HG03045 (cell line): Measurements from ENCODE around the gene SLC25A23.

Experiments
- ATAC-seq: cut with Tn5 transposase; IDR thresholded peaks from one replicate; pipeline ENCODE4 v1.9.1; 2021; ENCODE audit warnings: mild to moderate bottlenecking, moderate library complexity; ENCODE audit not compliant: unreplicated experiment

Gene SLC25A23

DNA sequence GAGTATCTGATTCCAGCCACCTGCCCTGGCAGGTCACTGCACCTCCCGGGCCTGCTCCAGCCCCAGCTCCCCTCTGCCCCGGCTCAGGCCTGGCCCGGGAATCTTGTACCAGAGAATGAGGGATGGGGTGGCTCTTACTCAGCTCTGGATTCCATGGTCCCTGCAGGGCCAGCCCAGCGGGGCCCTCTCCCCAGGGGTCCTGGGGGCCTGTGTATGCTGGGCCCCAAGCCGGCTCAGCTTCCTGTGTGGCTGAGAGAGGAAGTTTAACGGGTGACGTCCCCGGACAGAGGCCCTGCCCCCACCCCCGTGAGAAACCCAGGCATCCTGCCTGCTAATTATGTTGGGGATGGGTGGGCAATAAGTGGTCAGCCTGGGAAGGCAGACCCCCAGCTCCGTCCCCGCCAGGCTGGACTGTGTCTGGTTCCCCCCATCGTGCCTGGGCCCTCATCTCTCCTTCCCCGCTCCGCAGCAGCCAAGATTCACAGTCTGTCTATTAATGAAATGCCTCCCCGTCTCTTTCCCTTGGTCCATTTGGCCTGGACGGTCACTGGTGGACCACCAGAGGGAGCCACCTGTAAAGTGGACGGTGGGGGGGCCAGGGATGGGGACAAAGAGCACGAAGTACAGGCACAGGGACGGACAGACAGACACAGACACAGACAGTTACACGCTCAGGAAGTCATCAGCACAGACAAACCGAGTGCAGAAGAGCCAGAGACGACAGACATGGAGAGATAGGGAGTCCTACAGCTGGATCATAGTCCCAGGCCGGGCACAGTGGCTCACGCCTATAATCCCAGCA, 22.1 kb upstream of the SLC25A23 start, which contains the start of gene DENND1C:
TSS of gene DENND1C (minus strand) at position 247 of the 802 bp plus-strand sequence. CDS start at position 155, 92 bp downstream.
- ATAC-seq: peak; percentile 61

DNA sequence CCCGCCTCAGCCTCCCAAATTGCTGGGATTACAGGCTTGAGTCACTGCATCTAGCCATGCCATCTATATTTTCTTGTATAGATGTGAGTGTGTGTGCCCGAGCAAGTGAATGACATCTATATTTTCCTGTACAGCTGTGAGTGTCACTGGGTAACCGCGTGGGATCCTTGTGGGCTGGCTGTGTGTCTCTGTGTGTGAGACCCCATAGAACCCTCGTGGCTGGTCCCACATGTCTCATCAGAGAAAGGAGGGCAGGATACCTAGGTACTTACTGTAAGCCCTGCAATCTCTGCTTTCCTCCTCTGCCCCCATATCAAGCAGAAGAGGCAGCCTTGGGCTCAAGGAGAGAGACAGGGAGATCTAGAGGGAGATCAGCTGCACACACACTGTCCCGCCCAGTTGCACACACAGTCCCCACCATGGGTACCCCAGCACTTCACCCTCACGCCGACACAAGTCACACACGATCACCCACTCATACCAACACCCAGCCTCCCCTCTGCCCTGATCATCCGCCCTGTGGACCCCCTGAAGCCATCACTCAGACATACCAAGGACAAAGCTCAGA, 21.3 kb upstream of the SLC25A23 start:
- ATAC-seq: peak; percentile 14

DNA sequence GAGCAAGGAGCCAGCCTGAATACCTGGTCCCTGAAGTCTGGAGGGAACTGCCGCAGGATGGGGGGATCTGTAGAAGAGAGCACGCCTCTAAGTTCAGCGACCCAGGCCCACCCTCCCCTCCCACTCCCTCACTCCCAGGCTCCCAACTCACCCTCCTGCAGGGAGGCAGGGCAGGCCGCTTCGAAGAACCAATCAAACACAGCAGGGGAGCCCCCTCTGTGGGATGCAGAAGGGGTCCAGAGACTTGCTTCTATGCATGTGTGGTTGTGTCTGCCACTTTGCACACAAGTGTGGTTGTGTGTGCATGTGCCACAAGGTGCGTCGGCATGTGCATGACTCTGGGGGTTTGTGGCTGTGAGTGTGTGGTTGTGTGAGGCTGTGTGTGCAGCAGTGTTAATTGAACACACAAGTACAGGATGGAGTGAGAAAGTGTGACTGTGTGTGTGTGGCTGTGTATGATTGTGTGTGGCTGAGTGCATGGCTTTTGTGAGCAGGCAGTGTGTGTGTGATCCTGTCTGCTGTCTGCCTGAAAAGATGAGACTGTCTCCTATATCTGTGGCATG, 20.3 kb upstream of the SLC25A23 start:
- ATAC-seq: no peak

DNA sequence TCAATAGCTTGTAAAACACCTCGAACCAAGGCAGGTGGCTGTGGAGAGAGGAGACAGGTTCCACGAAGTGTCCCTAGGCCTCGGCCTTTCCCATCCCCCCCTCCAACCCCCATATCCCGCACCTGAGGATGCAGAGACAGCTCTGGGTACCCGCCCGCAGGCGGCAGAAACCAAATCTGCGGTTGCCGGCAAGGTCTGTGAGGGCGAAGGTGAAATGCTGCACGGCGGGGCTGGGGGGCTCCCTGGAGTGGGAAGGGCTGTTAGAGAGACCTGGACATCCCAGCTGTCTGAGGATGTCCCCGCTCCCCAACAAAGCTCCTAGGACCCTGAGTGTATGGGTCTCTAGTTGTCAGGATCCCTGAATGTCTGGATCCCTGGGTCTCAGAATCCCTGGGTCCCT, 19.2 kb upstream of the SLC25A23 start:
- no peak for ATAC-seq

DNA sequence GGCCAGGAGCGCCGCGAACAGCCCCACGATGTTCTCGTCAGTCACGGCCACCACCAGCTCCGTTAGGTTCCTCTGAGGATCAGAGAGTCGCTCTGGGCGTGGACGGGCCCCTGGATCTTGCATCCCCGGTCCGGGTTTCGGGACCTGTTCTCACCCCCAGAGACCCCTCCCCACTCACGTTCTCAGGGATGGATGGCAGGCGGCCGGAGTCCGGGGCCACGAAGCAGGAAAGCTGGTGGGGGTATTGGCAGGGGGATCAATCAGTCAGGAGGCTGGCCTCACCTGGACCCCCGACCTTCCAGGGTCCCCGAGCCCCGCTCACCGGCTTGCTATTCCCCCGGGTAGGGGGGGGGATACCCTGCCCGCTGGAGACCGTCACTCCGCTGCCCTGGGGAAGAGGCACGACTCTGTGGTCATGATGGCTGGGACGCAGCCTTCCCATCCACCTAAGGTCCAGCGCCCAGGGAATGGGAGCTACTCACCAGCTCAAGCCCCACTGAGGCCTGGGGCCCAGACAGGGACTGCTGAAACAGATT, 17.4 kb upstream of the SLC25A23 start:
- no peak for ATAC-seq

DNA sequence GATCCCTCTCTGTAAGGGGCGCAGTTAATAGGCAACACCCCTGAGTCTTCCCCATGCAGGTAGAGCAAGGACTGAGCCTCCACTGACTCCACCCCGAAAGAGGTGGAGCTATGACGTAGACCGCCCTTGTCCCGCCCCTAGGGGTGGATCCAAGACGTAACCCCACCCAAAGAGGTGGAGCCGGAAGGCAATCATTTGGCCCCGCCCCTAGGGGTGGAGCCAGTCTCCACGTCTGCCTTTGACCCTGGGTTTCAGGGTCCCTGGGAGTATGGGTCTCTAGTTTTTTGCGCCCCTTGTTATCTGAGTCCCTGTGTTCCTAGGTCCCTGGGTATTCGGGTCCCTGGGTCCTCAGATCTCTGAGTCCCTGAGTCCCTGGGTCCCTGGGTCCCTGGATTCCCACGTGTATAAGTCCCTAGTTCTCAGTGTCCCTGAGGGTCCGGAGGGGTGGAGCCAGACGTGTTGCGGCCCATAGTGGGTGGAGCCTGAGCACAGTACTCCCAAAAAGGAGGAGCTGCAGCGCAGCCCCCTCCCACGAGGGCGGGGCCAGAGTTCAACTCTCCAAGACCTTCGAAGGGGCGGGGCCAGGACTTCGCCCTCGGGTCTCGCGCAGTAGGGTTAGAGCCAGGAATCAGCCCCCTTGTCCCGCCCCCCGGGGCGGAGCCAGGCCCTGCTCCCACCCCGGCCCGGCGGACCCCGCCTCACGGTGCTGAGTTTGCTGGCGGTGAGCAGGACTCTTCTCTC, 16.7 kb upstream of the SLC25A23 start:
- ATAC-seq: no peak

DNA sequence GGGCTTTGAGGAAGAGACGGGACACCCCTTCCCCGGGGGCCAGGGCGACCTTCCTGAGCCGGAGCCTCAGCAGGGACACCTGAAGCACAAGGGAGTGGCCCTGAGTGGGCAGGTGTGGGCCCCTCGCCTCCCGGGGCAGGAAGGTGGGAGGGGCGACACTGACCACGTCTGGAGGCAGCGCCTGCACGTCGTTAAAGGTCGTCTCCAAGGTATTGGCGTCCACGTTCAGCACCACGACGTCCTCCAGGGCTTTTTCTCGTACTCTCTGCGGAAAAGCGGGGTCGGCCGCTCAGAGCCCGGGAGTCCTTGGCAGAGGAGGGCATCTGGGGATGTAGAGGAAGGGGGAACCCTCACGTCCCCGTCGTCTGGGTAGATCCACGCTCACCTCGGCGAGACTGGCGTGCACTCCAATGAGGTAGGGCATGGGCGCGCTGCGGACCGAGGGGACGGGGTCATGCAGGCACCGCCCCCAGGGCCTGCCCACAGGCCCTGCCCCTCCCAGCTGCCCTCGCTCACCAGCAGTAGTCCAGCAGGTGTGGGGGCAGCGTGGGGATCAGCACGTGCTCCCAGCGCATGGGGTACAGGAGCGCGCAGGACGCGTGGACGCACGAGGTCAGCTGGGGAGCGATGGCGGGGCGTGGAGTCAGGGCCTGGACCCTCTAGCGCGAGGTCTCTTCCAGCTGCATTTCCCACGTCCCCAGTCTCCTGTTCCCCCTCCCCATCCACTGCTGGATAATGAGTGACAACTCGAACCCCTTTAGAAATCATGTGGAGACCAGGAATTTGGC, 15.9 kb upstream of the SLC25A23 start:
- ATAC-seq: no peak

DNA sequence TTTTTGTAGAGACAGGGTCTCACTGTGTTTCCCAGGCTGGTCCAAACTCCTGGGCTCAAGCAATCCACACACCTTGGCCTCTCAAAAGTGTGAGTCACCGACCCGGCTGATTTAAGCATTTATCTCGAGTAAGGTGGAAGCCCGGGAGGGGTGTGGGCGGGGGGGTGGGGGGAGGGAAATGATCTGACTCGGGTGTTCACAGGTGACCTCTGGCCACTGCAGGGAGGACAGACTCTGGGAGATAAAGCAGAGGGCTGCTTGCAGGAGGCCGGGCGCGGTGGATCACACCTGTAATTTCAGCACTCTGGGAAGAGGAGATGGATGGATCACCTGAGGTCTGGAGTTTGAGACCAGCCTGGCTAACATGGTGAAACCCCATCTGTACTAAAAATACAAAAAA, 14.1 kb upstream of the SLC25A23 start:
- no peak for ATAC-seq

DNA sequence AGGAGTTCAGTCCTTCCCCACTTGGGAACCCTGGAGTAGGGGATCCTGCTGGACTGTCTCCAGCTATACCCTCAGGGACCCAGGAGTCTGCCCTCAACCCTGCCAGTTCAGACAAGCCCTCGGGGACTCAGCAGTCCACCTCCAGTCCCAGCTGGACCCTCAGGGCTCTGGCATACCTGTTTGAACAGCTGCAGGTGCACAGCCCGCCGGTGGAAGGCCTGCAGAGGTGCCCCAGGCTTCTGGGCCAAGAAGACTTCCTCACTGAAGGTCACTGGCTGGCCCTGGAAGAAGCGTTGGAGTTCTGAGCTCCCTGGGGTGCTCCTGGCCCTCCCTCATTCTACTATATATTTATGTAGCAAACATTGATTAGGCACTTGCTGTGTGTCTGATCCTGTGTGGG, 13.1 kb upstream of the SLC25A23 start:
- ATAC-seq: no peak

DNA sequence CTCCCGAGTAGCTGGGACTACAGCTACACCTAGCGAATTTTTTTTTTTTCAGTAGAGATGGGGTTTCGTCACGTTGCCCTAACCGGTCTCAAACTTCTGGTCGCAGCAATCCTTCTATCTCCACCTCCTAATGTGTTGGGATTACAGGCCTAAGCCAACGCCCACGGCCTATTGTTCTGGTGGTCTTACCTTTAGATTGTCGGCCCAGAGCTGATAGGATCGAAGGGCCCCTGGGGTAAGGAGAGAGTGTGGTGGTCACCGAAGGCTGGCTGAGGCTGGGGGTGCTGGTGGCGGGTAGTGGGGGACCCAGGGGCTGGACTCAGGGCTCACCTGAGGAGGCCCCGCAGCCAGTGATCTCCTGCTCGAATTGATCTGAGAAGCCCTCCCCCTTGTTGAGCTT, 11.5 kb upstream of the SLC25A23 start:
- ATAC-seq: no peak

DNA sequence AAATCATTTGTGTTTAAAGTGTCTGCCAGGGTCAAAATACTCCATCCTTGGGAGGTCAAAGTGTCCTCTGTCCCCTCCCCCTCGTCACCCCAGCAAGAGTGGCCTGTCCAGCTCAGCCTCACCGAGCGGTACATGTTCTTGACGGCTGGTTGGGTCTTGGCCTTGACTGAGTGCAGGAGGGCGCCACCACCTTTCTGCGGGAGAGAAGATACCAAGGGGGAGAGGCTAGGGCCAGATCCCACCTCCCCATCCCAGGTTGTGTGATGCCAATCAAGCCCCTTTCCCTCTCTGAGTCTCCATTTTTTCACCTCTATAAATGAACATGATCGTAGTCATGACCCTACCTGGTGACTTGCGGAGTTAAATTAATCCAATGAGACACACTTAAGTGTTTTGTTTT, 10.6 kb upstream of the SLC25A23 start:
- no peak for ATAC-seq

DNA sequence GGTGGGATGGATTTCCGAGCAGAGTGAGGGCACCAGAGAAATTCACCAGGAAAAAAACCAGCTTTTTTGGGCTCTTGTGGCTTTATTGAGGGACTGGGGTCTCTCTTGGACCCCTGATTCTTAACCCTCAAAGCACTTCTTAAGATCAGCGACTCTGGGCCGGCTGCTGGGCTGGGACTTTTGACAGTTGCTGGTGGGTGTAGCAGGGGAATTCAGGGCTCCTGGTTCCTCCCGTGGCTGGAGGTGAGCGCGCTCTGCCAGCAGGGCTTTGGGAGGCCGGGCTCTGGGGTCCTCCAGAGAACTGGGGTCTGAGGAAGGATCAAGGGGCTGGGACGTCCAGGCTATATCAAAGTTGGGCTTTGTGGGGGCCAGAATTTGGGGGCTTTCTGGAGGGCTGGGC, 7.8 kb upstream of the SLC25A23 start:
- ATAC-seq: no peak

DNA sequence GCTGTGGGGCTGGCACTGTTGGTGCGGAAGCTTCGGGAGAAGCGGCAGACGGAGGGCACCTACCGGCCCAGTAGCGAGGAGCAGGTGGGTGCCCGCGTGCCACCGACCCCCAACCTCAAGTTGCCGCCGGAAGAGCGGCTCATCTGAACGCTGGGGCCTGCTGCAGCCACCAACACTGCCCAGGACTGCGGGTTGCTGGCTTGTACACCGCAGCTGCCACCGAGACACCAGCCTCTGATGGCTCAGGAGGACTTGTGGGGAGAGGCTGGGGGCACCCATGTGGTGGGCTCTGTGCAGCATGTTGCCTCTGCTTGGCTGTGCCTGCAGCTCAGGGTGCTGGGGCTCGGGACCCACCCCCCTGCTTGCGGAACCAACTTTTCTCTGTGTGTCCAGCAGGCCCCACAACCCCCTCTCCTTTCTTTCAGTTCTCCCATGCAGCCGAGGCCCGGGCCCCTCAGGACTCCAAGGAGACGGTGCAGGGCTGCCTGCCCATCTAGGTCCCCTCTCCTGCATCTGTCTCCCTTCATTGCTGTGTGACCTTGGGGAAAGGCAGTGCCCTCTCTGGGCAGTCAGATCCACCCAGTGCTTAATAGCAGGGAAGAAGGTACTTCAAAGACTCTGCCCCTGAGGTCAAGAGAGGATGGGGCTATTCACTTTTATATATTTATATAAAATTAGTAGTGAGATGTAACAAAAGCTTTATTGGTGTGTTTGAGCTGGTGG, 7.1 kb upstream of the SLC25A23 start:
- ATAC-seq: no peak

DNA sequence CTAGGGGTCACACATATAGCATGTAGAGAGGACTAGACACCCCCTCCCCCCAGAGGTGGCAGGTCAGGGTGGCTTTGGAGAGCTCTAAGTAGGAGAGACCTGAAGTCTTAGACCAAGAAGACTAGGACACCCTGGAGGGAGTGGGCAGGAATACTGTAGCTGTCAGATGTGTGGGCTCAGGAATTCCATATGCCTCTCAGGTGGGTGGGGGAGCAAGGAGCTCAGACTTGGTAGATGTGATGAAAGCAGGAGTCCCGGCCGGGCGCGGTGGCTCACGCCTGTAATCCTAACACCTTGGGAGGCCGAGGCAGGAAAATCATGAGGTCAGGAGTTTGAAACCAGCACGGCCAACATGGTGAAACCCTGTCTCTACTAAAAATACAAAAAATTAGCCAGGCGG, 6.1 kb upstream of the SLC25A23 start:
- no peak for ATAC-seq

DNA sequence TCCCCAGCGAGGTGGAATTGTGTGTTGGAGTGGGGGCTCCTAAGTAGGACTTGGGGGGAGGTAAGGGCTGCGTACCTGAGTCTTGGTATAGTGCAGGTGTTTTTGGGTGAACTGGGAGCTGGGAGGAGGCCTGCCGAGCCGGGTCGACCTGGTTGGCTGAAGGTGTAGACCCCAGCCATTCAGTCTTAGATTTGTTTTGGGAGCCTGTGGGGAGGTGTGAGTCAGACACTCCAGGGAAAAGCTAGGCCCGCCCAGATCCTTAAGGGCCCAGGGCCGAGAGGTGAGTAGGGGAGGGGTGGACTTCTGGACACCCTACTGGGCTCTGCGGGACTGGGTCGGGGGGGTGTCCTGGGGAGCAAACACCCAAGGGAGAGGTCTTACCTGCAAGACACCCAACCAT, 5.4 kb upstream of the SLC25A23 start:
- ATAC-seq: no peak

DNA sequence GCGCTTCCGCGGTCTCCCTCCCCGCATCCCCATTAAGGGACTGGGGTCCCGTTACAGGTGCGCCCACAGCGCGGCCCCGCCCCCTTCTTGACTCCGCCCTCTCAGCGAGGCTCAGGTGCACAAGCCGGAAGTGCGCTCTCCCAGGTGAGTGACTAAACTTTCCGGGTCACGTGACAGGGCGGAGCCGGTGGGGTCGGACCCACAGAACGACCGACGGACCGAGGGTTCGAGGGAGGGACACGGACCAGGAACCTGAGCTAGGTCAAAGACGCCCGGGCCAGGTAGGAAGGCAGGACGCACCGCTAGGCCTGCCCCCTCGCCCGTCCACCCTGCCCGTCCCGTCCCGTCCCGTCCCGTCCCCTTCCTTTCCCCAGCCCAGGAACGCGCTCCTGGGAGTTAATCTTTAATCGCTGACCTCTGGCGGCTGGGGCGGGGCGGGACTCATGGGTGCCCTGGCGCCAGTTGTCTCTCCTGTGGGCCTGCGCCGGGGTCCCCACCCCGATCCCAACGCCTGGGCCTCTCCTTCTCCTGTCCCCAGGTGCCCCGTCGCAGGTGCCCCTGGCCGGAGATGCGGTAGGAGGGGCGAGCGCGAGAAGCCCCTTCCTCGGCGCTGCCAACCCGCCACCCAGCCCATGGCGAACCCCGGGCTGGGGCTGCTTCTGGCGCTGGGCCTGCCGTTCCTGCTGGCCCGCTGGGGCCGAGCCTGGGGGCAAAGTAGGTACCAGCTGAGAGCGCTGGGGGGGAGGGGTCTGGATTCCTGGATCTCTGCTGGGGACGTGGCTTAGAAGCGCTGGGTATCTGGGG, 4.7 kb upstream of the SLC25A23 start, which contains the start of gene CRB3:
TSS of gene CRB3 (plus strand) at position 202 of the 804 bp plus-strand sequence. CDS start at position 633, 431 bp downstream.
- no peak for ATAC-seq

DNA sequence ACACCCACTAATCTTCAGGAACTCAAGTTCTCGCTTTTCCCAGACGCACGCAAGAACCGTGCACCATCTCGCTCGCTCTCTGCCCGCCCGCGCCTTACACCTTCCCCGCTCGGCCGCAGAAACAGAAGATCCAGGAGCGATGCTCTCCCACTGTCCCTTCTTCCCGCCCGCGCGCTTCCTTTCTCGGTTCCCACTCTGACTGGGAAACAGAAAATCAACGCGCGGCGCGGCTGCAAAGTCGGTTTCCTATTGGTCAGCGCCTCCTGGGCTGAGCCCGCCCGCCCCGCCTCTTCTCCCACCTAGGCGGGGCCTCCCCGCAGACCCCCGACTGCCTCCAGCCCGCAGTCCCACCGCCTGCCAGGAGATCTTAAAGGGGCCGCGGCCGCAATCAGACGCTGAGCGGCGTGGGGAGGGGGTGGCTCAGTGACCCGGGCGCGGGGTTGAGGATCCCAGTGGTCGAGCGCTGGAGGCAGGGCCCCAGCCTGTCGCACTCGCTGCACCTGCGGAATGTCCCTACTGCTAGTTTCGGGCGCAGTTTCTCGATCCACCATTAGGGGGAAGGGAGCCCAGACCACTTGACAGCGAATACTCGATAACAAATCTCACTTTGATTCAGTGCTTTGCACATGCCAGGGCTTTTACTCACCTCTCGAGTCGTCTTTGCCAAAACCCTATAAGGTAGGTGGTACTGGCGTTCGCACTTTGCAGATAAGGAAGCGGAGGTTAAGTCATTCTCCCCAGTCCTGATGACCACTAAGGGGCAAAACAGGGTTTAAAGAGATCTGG, 700 bp upstream of the SLC25A23 start:
- peak; percentile 74 for ATAC-seq

DNA sequence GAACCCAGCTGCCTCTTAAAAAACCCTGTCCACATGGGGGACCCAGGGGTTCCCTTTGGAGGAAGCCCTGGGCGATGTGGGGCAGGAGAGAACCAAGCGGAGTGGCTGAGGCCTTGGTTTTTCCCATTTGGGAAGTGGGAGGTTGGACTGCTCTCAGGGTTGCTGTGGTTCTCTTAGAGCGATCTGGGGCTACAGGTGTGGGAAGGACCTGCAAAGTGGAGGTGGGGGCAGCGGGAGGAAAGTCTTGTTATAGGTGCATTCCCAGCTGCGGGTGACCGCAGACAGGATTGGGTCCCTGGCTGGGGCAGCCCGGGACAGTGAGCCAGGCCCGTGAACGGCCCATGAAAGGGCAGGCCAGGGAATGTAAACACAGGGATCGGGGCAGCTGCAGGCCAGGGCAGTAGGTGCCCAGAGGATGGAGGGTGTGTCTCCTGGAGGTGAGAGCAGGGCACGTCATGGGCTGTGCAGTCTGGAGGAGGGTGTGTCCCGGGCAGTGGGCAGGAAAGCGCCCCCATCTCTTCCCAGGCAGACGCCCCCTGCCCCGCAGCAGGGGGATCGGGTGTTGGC, 814 bp downstream of the SLC25A23 start:
- no peak for ATAC-seq
